Subcutaneous abdominal adipose tissue (tissue), 5 donors: ENCODE measurements around the gene MAP10.

Experiments
- H3K27ac ChIP-seq: one replicate; pipeline ENCODE4 v1.7.0; 2013; ENCODE audit warnings: low read depth, mild to moderate bottlenecking, inconsistent platforms, low read length, moderate library complexity
- H3K27me3 ChIP-seq, 5 donors: one replicate each; pipeline ENCODE4 v1.7.0; 2013; ENCODE audit warnings: low read length in 5 of 5, inconsistent platforms in 1 of 5; ENCODE audit not compliant: control insufficient read depth in 5 of 5, insufficient read depth in 4 of 5
- H3K36me3 ChIP-seq, 5 donors: one replicate each; pipeline ENCODE4 v1.7.0; 2013; ENCODE audit warnings: low read length in 5 of 5; ENCODE audit not compliant: control insufficient read depth in 5 of 5, insufficient read depth in 5 of 5
- H3K4me1 ChIP-seq, 5 donors: one replicate each; pipeline ENCODE4 v1.7.0; 2013; ENCODE audit warnings: low read length in 5 of 5, mild to moderate bottlenecking in 3 of 5, moderate library complexity in 1 of 5; ENCODE audit not compliant: control insufficient read depth in 5 of 5, insufficient read depth in 5 of 5
- H3K4me3 ChIP-seq, 5 donors: one replicate each; pipeline ENCODE4 v1.7.0; 2013; ENCODE audit warnings: low read length in 5 of 5, low read depth in 1 of 5
- H3K9ac ChIP-seq, 5 donors: one replicate each; pipeline ENCODE4 v1.7.0; 2013; ENCODE audit warnings: low read length in 5 of 5, mild to moderate bottlenecking in 4 of 5, moderate library complexity in 3 of 5
- H3K9me3 ChIP-seq, 5 donors: one replicate each; pipeline ENCODE4 v1.7.0; 2013; ENCODE audit warnings: low read length in 5 of 5; ENCODE audit not compliant: control insufficient read depth in 5 of 5
- donor health status: healthy.
- donor health status: healthy.
- donor health status: healthy.
- donor health status: healthy.
- donor health status: healthy.

MAP10 gene, protein sequence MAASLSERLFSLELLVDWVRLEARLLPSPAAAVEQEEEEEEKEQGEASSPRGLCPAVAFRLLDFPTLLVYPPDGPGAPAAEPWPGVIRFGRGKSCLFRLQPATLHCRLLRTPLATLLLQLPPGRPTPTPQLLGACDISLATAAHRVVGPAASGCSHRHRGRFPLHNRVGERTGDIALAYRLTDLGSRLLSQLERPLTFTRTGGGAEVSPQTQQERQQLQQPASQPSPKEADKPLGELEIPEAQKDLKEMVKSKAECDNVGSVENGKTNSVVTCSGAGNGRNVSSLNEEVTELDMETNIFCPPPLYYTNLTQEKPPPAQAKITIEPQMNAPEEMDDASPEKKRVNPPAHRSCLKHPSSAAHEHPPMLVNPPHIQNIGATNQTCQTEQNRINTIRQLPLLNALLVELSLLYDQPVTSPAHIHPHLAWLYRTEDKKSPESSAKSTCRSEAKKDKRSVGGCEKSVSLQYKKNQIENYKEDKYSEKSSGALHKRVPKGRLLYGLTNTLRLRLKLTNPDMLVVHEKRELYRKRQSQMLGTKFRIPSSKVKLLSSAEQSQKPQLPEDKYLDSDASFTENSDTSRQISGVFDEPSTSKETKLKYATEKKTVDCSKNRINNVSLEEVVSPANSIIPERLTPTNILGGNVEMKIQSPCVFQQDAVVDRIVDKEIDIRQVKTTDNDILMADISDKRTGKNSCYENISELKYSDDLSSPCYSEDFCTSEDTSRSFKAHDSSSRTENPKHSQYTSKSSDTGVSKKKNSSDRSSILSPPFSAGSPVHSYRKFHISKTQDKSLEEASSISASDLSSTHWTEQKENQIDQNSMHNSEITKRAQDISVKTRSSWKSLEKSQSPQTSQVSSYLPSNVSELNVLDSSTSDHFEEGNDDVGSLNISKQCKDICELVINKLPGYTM

DNA sequence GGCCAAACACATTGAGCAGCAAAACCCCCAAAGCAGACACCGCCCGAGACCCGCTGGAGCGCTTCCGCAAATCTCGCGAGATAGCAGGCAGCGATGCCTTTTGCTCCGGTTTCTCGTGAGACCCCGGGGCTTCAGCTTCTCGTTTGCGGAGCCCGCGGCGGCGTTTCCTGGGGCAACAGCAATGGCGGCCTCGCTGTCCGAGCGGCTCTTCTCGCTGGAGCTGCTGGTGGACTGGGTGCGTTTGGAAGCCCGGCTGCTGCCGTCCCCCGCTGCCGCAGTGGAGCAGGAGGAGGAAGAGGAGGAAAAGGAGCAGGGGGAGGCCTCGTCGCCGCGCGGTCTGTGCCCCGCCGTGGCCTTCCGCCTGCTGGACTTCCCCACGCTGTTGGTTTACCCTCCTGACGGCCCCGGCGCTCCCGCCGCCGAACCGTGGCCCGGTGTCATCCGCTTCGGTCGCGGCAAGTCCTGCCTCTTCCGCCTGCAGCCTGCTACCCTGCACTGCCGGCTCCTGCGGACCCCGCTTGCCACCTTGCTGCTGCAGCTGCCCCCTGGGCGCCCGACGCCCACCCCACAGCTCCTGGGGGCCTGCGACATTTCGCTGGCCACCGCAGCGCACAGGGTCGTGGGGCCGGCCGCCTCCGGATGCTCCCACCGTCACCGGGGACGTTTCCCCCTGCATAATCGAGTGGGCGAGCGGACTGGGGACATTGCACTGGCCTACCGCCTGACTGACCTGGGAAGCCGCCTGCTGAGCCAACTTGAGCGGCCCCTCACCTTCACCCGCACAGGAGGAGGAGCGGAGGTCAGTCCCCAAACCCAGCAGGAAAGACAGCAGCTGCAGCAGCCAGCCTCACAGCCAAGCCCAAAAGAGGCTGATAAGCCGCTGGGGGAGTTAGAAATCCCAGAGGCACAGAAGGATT, at the start of gene MAP10:
TSS of gene MAP10 (plus strand) at position 148 of the 917 bp plus-strand sequence. CDS start at position 182, 34 bp downstream.
- H3K36me3 ChIP-seq: no peaks in the 10 kb centered on the region
- H3K9ac ChIP-seq: peak within 1 kb of the TSS; percentile 41 to 85 (median 74)
- peaks cover 0 to 18% (median 18%) of the 10 kb centered on the region in 5 donors for H3K4me1 ChIP-seq
- H3K4me3 ChIP-seq: peak within 1 kb of the TSS; percentile 77 to 89 (median 82)
- H3K27ac ChIP-seq: peak within 1 kb of the TSS; percentile 60
- H3K9me3 ChIP-seq: peaks cover 0 to 12% (median 6%) of the 10 kb centered on the region in 5 donors
- H3K27me3 ChIP-seq: peaks cover 0 to 2% (median 0%) of the 10 kb centered on the region in 5 donors

DNA sequence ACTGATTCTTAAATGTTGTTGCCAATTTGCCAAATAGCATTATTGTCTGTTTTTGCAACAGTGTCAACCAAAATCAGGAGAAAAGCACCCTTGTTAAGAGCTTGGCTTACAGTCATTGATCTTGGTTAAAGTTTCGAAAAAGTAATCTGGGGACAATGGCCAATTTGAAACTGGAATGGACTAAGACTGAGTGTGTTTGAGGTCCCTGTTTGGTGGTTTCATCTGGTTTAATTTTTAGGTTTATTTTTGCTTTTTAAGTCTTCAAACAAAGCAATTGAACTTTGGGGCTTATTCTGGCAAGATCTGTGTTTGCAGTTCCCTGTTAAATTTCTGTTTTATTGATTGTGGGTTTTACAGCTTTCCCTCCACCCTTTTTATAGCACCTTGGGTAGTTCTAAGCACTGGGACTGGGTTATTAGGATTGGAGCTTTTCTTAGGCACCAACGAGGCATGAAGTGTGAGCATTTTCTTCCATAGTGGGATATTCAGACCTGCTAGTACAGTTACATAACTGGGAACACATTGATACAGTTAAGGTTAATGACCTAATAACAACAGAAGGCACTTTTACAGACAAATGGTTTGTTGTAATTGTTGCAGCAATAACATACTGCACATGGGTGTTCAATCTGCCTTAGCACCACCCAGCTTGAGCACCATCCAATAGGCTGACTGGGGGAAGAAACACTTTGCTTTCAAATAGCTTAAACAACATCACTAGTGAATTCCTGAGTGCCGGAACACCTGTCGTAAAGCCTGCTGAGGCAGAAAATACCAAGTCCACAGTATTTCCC, 40.6 kb upstream of the MAP10 start:
- H3K4me3 ChIP-seq: no peak overlapping the region
- H3K4me1 ChIP-seq: peaks cover 0 to 12% (median 11%) of the 10 kb centered on the region in 5 donors
- H3K9me3 ChIP-seq: no peaks in the 10 kb centered on the region
- no peaks in the 10 kb centered on the region for H3K36me3 ChIP-seq
- no peaks in the 10 kb centered on the region for H3K27me3 ChIP-seq
- no peak overlapping the region for H3K27ac ChIP-seq
- no peak overlapping the region for H3K9ac ChIP-seq

DNA sequence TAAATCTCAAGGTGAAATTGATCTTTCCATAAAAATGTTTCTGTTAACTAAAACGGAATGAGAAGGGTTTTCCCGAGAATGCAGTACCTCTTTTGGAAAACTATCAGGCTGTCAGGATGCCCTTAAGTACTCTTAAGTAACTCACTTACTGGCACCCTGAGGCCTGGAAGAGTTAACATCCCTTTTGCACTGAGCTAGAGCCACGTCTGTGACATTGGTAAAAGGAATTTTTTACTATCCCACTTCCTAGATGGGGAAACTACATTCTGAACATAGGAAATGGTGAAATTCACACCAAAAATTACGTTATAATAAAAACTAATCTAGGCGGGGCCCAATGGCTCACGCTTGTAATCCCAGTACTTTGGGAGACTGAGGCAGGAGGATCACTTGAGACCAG, 39.7 kb upstream of the MAP10 start:
- no peak overlapping the region for H3K27ac ChIP-seq
- no peaks in the 10 kb centered on the region for H3K36me3 ChIP-seq
- H3K27me3 ChIP-seq: no peaks in the 10 kb centered on the region
- H3K4me3 ChIP-seq: no peak overlapping the region
- H3K9ac ChIP-seq: no peak overlapping the region
- peaks cover 0 to 12% (median 11%) of the 10 kb centered on the region in 5 donors for H3K4me1 ChIP-seq
- H3K9me3 ChIP-seq: no peaks in the 10 kb centered on the region

DNA sequence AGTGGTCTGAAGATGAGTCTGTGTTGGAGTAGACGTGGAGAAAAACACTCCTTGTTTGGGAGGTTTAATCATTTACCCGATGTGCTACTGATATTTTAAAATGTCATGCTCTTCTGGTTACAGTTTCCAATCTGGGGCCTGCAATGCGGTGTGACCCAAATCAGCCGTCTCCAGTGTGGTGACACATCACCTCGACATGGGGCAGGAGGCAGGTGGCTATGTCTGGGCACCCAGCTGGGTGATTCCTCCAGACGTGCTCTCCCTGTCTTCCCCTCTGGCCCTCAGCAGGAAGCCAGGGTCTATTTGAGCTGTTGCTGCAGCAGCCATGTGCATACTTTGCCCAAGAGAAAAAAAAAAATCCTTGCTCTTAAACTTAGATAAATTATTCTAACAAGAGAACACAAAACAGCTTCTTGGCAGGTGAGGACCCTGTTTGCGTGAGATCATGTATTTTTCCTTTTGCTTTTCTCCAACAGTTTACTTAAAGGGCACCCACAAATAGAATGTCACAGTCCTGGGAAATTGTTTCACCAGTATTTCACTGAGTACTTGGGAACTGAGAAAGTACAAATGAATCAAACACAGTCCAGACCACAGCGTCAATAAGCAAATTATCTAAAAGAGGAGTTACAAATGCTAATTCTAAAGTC, 38.9 kb upstream of the MAP10 start:
- no peaks in the 10 kb centered on the region for H3K36me3 ChIP-seq
- peaks cover 0 to 12% (median 11%) of the 10 kb centered on the region in 5 donors for H3K4me1 ChIP-seq
- peak overlapping the region; percentile 31 for H3K27ac ChIP-seq
- H3K4me3 ChIP-seq: no peak overlapping the region
- H3K9me3 ChIP-seq: no peaks in the 10 kb centered on the region
- H3K27me3 ChIP-seq: no peaks in the 10 kb centered on the region
- H3K9ac ChIP-seq: no peak overlapping the region

DNA sequence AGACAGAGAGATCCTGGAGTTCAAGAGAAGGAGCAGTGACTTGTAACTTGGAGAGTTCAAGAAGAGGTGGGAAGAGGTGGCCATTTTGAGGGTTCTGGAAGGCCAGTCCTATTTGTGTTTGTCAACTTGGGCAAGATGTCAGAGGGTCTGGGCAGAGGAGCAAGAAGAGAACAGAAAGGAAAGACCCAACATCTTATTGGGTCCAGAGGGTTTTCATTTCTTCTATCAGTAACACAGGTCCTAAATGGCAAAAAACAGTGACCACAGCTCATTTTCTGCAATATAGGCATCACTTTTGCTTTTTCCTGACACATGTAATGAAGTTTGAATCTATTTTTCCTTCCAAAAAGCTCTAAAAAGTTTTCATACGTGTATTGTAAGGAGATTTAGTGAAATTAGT, 38.3 kb upstream of the MAP10 start:
- H3K9ac ChIP-seq: no peak overlapping the region

DNA sequence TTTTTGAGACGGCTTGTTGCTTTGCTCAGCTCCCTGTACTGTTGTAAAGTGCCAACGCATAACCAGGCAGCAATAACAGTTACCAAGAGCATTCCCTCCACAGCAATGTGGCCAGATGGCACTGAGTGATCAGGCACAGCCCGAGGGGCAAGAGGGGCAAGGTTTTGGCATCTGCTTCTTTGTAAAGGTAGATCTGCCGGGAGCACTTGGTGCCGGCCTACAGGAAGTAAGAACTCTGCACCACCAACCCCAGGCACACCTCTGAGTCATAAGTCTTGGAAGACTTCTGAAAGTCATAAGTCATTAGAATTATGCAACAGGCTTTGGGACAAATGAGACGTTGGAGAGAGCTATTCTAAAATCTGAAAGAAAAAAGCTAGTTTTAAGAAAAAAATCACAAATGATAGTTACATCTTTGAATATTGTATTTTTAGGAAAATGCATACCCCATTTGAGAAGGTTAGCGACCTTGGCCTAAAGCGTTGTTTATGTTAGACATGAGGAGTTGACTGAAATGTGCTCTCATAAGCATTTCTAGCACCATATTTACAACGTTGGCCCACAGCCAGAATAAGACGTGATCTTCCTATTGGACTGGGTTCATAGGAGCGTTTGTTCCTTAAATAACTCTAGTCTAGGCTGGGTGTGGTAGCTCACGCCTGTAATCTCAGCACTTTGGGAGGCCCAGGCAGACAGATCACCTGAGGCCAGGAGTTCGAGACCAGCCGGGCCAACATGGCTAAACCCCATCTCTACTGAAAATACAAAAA, 37.7 kb upstream of the MAP10 start:
- Histone ChIP-seq H3K27ac (peak overlapping the region; percentile 31), H3K9me3 (no peaks in the 10 kb centered on the region), H3K27me3 (no peaks in the 10 kb centered on the region), H3K36me3 (no peaks in the 10 kb centered on the region), H3K4me1 (peaks cover 0 to 12% (median 11%) of the 10 kb centered on the region in 5 donors), H3K9ac (no peak overlapping the region), H3K4me3 (no peak overlapping the region)

More for the DNA sequence above, 38.3 kb upstream of the MAP10 start:
- Histone ChIP-seq H3K36me3 (no peaks in the 10 kb centered on the region), H3K4me3 (no peak overlapping the region), H3K9me3 (no peaks in the 10 kb centered on the region), H3K27me3 (no peaks in the 10 kb centered on the region), H3K27ac (peak overlapping the region; percentile 31), H3K4me1 (peaks cover 0 to 12% (median 11%) of the 10 kb centered on the region in 5 donors)

DNA sequence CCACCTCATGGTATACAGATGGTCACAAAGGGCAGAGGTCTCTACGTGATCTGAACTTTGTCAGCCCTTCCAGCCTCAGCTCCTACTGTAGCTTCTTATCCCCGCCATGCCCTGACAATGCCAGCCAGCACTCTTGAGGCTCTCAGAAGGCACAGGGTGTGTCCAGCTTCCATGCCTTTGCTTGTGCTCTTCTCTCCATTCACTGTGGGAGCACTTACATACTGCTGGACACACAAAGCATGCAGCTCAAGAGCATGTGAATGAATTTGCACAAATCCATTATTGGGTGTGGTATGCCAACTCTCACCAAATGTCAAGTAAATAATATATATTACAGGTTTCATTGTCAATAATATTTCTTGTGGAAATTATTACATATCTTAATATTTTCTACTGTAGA, 36.4 kb upstream of the MAP10 start:
- Histone ChIP-seq H3K36me3 (no peaks in the 10 kb centered on the region), H3K27ac (no peak overlapping the region), H3K4me1 (peaks cover 0 to 12% (median 11%) of the 10 kb centered on the region in 5 donors), H3K27me3 (no peaks in the 10 kb centered on the region), H3K4me3 (no peak overlapping the region), H3K9me3 (peaks cover 0 to 3% (median 0%) of the 10 kb centered on the region in 5 donors), H3K9ac (no peak overlapping the region)

DNA sequence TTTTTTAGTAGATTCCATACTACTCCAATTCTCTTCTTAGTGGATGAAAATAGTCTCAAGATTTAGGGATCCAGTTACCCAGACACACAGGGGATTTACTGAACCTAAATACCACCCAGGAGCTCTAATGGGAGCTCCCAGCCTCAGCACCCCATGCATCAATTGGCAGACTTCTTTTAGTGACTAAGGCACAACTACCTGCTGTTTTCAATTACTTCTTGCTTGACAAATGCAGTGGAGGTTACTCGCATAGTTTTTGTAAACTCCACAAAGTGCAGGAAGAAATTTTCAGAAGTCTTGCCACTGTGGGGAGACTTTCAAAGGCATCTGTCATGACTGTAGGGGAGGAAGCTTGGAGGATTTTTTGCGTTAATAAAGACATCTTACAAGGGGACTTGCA, 35.5 kb upstream of the MAP10 start:
- H3K36me3 ChIP-seq: no peaks in the 10 kb centered on the region
- no peaks in the 10 kb centered on the region for H3K27me3 ChIP-seq
- H3K4me1 ChIP-seq: peaks cover 0 to 12% (median 11%) of the 10 kb centered on the region in 5 donors
- no peak overlapping the region for H3K9ac ChIP-seq
- no peak overlapping the region for H3K4me3 ChIP-seq
- H3K27ac ChIP-seq: no peak overlapping the region
- peaks cover 0 to 3% (median 0%) of the 10 kb centered on the region in 5 donors for H3K9me3 ChIP-seq
